Heart right ventricle (tissue), 16 donors: ENCODE measurements around the gene DUSP28. TPM values are rescaled to one million over a fixed set of nuclear protein-coding genes. Genes with fewer than 3 reads are reported as not detected.

Experiments
- ATAC-seq, 8 donors: fragments of 200-7000 bp; cut with Tn5 transposase; one replicate each; pipeline ENCODE4 v1.9.1; 2020; ENCODE audit warnings: mild to moderate bottlenecking in 8 of 8, moderate library complexity in 8 of 8, moderate number of reproducible peaks in 1 of 8
- DNase-seq, 2 donors: peaks; one replicate each; pipeline ENCODE4 v3.0.0-alpha.2; 2020
- H3K27ac ChIP-seq, 10 donors: fragments of 200-600 bp; sonication (generic) in 2 of 10; one replicate each; pipeline versions ENCODE4 v1.5.0 to v1.8.0; 2020 to 2022; ENCODE audit warnings: mild to moderate bottlenecking in 3 of 10
- H3K27me3 ChIP-seq, 7 donors: fragments of 200-600 bp; one replicate each; pipeline ENCODE4 v1.8.0; 2021 to 2022; ENCODE audit warnings: mild to moderate bottlenecking in 2 of 7
- H3K36me3 ChIP-seq, 9 donors: fragments of 200-600 bp; sonication (generic) in 1 of 9; one replicate each; pipeline versions ENCODE4 v1.5.0 to v1.8.0; 2020 to 2022; ENCODE audit warnings: mild to moderate bottlenecking in 2 of 9
- H3K4me1 ChIP-seq, 9 donors: fragments of 200-600 bp; sonication (generic) in 1 of 9; one replicate each; pipeline versions ENCODE4 v1.5.0 to v1.8.0; 2020 to 2022; ENCODE audit warnings: mild to moderate bottlenecking in 4 of 9
- H3K4me3 ChIP-seq, 10 donors: fragments of 200-600 bp; sonication (generic) in 2 of 10; one replicate each; pipeline versions ENCODE4 v1.5.0 to v1.8.0; 2020 to 2022; ENCODE audit warnings: mild to moderate bottlenecking in 7 of 10, moderate library complexity in 2 of 10
- H3K9me3 ChIP-seq, 11 donors: fragments of 200-600 bp in 10 of 11; sonication (generic) in 2 of 11; one replicate each; pipeline versions ENCODE4 v1.5.0 to v1.8.0; 2013 to 2022; ENCODE audit warnings: mild to moderate bottlenecking in 2 of 11, control low read depth in 1 of 11, moderate library complexity in 1 of 11
- WGBS, 2 donors: extraction: QIAGEN DNeasy Blood & Tissue Kit; methylation state at CpG; one replicate each; pipeline ENCODE4 v1.1.7; 2013; ENCODE audit warnings: inconsistent platforms in 1 of 2; 5-methylcytosine and 5-hydroxymethylcytosine counted together
- intact Hi-C, 10 donors: fragments of 100-400 bp; cut with DNase I; formaldehyde crosslinking; loops; one replicate each; pipeline versions ENCODE4 v1.11.1 to v1.14.2; 2022
- polyA plus RNA-seq, 2 donors: library from polyadenylated mRNA; stranded (reverse); fragments of 200-250 nt; gene quantifications; one replicate each; pipeline ENCODE4 v1.2.3, GENCODE V29; 2013
- total RNA-seq, 10 donors: library from RNA; stranded (reverse); fragmentation: NEBNext Ultra II Directional in 3 of 10; extraction: Animal tissue kit (Norgen Biotek cat#: 25700) in 3 of 10; gene quantifications; one replicate each; pipeline versions ENCODE4 v1.2.1 to v1.2.4, GENCODE V29; 2021 to 2023
- TF ChIP-seq, protein P1 (sequence below), 9 donors: fragments of 200-600 bp; sonication (generic) in 2 of 9; IDR thresholded peaks; one replicate each; pipeline versions ENCODE4 v1.5.0 to v1.8.0; 2021 to 2022; ENCODE audit warnings: antibody characterized with exemption in 9 of 9, mild to moderate bottlenecking in 5 of 9, moderate library complexity in 1 of 9
- donor health status: Arrhythmogenic right ventricular cardiomyopathy.
- donor health status: ischemic (EF 13 %, LVEDD 7.1; RV severe dilation, severe dysfunction).
- donor health status: healthy with polysubstance abuse.
- donor health status: DM: no; HTN: yes; CAD: no.
- donor health status: DM: no; HTN: no; CAD: no.
- donor health status: ischemic (EF 25% LVEDD 6.9; RV normal size, moderate dysfunction).
- donor health status: ischemic (EF 25% LVEDD 5.7; RV mildly dilated, moderate dysfunction).
- donor health status: healthy.
- donor health status: DM: yes; HTN: yes; CAD: no.
- donor health status: Ischemic cardiomyopathy.
- donor health status: ischemic (EF 35%, LVEDD 5.7; RV mildly dilated, moderate dysfunction).
- donor health status: nonischemic (EF 11% LVEDD 7.7; RV severe dilation, severe dysfunction).
- donor health status: DM: yes; HTN: yes; CAD: no.
- donor health status: PGD.
- donor health status: ischemic (EF 29% LVEDD 5.4; RV normal size, mild dysfunction).
- donor health status: nonischemic (EF 23%, LVEDD 6.1; RV moderate dilation, normal function).

Gene DUSP28
- total and polyA plus RNA-seq, 12 donors, result 4.7 to 22.1 (median 13.4) TPM

DNA sequence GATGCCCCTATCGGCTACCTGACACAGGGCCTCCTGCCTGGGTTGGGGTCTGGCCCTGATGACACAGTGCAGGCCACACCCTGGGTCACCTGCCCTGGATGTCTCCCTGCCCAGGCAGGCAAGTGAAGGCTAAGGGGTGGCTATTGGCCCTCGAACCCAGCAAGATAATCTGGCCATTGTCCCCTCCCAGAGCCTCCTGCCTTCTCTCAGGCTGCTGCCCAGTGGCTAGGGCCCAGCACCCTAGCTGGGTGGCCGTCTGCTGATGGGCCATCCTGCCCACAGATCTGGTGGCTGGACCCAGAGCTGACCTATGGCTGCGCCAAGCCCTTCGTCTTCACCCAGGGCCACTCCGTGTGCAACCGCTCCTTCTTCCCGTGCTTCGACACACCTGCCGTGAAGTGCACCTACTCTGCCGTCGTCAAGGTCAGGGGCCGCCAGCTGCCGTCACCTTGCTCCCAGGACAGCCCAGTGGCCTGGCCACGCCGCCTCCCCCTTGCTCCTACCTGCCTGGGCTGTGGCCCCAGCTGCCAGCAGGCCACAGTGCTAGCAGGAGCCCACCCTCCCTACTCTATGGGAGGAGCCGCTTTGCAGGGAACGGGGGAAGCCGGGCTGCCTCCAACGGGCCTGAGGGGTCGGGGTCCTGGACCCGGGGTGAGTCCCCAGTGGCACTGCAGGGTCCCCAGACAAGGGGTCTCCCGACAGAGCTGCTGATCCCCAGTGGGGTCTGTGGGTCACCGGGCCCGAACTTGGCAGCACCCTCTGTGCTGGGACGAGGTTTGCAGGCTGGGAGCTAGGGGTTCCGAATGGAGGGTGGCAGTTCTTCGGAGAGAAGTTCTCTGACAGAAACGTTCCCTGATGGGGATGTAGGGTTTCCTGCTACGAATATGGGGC, 12.2 kb downstream of the DUSP28 start:
- Histone ChIP-seq H3K36me3 (peaks cover 0 to 57% (median 33%) of the 10 kb centered on the region in 9 donors), H3K9me3 (no peaks in the 10 kb centered on the region), H3K27me3 (no peaks in the 10 kb centered on the region), H3K27ac (no peak overlapping the region), H3K4me3 (no peak overlapping the region), H3K4me1 (peaks cover 7 to 34% (median 29%) of the 10 kb centered on the region in 9 donors)
- DNase-seq, result peak in 1 of 2 donors; percentile 10
- TF ChIP-seq, protein P1, sequence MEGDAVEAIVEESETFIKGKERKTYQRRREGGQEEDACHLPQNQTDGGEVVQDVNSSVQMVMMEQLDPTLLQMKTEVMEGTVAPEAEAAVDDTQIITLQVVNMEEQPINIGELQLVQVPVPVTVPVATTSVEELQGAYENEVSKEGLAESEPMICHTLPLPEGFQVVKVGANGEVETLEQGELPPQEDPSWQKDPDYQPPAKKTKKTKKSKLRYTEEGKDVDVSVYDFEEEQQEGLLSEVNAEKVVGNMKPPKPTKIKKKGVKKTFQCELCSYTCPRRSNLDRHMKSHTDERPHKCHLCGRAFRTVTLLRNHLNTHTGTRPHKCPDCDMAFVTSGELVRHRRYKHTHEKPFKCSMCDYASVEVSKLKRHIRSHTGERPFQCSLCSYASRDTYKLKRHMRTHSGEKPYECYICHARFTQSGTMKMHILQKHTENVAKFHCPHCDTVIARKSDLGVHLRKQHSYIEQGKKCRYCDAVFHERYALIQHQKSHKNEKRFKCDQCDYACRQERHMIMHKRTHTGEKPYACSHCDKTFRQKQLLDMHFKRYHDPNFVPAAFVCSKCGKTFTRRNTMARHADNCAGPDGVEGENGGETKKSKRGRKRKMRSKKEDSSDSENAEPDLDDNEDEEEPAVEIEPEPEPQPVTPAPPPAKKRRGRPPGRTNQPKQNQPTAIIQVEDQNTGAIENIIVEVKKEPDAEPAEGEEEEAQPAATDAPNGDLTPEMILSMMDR (IDR thresholded peaks at IDR 0.05), result no peak
- ATAC-seq, result no peak
- 88 to 89% methylated on average over 30 of the region's 30 CpGs for WGBS, 2 donors
- intact Hi-C loops, result no loop called here

DNA sequence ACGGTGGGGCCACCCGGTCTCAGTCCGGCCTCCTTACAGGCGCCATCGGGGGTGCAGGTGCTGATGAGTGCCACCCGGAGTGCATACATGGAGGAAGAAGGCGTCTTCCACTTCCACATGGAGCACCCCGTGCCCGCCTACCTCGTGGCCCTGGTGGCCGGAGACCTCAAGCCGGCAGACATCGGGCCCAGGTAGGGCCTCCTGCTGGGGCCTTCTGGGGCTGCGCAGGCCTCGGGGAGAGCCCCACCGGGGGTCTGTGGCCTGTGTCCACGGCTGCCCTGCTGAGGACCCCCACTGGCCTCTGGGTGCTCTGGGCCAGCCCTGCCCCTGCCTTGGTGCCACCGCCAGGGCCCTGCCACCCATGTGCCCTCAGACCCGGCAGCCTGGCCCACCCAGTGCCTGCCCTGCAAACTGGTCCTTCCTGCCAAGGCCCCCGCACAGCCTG, 12.9 kb downstream of the DUSP28 start:
- WGBS, 2 donors, result 89 to 90% methylated on average over 17 to 20 of the region's 20 CpGs
- TF ChIP-seq, protein P1 (IDR thresholded peaks at IDR 0.05), result no peak
- no peak for ATAC-seq
- Histone ChIP-seq H3K4me1 (peaks cover 7 to 31% (median 27%) of the 10 kb centered on the region in 9 donors), H3K4me3 (no peak overlapping the region), H3K27ac (no peak overlapping the region), H3K27me3 (no peaks in the 10 kb centered on the region), H3K36me3 (peaks cover 0 to 64% (median 40%) of the 10 kb centered on the region in 9 donors), H3K9me3 (no peaks in the 10 kb centered on the region)
- DNase-seq, result peak in 1 of 2 donors; percentile 14
- intact Hi-C loops, result no loop called here

DNA sequence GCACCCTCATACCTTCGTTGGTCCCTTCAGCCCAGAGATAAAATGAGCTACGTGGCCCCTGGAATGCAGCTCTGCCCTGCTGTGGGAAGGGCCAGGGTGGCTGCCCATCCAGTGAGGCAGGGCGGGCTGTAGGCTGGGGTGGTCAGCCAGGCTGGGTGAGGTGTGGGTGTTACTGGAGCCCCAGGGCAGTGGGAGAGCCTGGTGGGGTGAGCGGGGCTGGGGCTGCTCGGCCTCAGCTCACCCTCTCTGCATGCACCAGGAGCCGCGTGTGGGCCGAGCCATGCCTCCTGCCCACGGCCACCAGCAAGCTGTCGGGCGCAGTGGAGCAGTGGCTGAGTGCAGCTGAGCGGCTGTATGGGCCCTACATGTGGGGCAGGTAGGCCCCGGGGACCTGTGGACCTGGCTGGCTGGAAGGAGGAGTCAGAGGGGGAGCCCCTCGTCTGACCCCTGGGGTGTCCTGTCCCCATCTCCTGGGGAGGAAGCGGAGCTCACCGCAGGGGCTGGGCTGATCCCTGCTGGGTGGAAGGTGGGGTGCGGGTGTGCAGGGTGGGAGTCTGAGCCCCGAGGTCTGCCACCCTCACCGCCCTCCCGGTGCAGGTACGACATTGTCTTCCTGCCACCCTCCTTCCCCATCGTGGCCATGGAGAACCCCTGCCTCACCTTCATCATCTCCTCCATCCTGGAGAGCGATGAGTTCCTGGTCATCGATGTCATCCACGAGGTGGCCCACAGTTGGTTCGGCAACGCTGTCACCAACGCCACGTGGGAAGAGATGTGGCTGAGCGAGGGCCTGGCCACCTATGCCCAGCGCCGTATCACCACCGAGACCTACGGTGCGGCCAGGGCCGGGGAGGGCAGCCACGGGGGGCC, 13.6 kb downstream of the DUSP28 start:
- H3K4me3 ChIP-seq, result no peak overlapping the region
- no peaks in the 10 kb centered on the region for H3K9me3 ChIP-seq
- H3K4me1 ChIP-seq, result peaks cover 7 to 37% (median 32%) of the 10 kb centered on the region in 9 donors
- no peak overlapping the region for H3K27ac ChIP-seq
- H3K27me3 ChIP-seq, result no peaks in the 10 kb centered on the region
- ATAC-seq (no peak), DNase-seq (peak in 1 of 2 donors; percentile 9)
- intact Hi-C loops, result no loop called here
- H3K36me3 ChIP-seq, result peaks cover 0 to 70% (median 41%) of the 10 kb centered on the region in 9 donors
- 89 to 90% methylated on average over 35 to 37 of the region's 37 CpGs for WGBS, 2 donors
- TF ChIP-seq, protein P1 (IDR thresholded peaks at IDR 0.05), result no peak
